ENCODE results near the gene ABI3BP. TPM values are rescaled to one million over a fixed set of nuclear protein-coding genes. Genes with fewer than 3 reads are reported as not detected.

The ABI3BP gene
- total and polyA plus RNA-seq, 2 experiments from 2014 or later, result 0.42 to 0.57 TPM

GRCh38 chr3:100877286-100877685 is 115.9 kb downstream of the ABI3BP start:
- no peaks in the 10 kb centered on the region for H3K36me3 Mint-ChIP-seq (ENCODE audit: low read depth)
- Histone ChIP-seq H3F3A (replicated peaks; ENCODE audit: low read depth) (no peaks in the 10 kb centered on the region), H3K9me2 (ENCODE audit: insufficient read depth) (no peaks in the 10 kb centered on the region), H3K27me3 (ENCODE audit: insufficient read depth) (no peaks in the 10 kb centered on the region), H3K4me3 (no peak overlapping the region), H3K27ac (ENCODE audit: low read depth) (no peak overlapping the region), H3K79me2 (replicated peaks; ENCODE audit: insufficient read depth) (no peaks in the 10 kb centered on the region), H2AFZ (no peak overlapping the region), H4K20me1 (replicated peaks; ENCODE audit: insufficient read depth) (no peaks in the 10 kb centered on the region), H3K36me3 (ENCODE audit: insufficient read depth) (no peaks in the 10 kb centered on the region), H3K4me2 (no peak overlapping the region), H3K4me1 (ENCODE audit: insufficient read depth) (no peaks in the 10 kb centered on the region)
- H3K9me3 Mint-ChIP-seq, result no peaks in the 10 kb centered on the region
- H3K4me1 Mint-ChIP-seq, result no peaks in the 10 kb centered on the region
- no peak for TF ChIP-seq JUNB (IDR thresholded peaks at IDR 0.05; ENCODE audit: unreplicated experiment)
- H3K27ac Mint-ChIP-seq, result no peak overlapping the region
- DNase-seq (ENCODE audit: low spot score) (no peak), ATAC-seq (no peak)
- H3K27me3 Mint-ChIP-seq (ENCODE audit: insufficient read depth, low read depth, poor library complexity), result peaks cover 1% of the 10 kb centered on the region
- H3K4me3 Mint-ChIP-seq, result no peak overlapping the region

- Mint-ChIP-seq H3K4me1 (no peaks in the 10 kb centered on the region), H3K27me3 (ENCODE audit: insufficient read depth, low read depth, poor library complexity) (peaks cover 1% of the 10 kb centered on the region), H3K27ac (no peak overlapping the region), H3K36me3 (ENCODE audit: low read depth) (no peaks in the 10 kb centered on the region), H3K9me3 (no peaks in the 10 kb centered on the region), H3K4me3 (no peak overlapping the region)
- no peak for DNase-seq (ENCODE audit: low spot score)
- H4K20me1 ChIP-seq (replicated peaks; ENCODE audit: insufficient read depth), result no peaks in the 10 kb centered on the region
- no peak for ATAC-seq
- TF ChIP-seq ETS1 (IDR thresholded peaks at IDR 0.05) (no peak), STAT1 (IDR thresholded peaks at IDR 0.05; ENCODE audit: unreplicated experiment) (no peak), EZH2 (IDR thresholded peaks at IDR 0.05; ENCODE audit: low read depth, unreplicated experiment) (no peak), ZNF114 (CRISPR knock-in tag; IDR thresholded peaks at IDR 0.05) (no peak), ZNF331 (CRISPR knock-in tag; IDR thresholded peaks at IDR 0.05; ENCODE audit: low read depth) (no peak), CREB1 (CRISPR knock-in tag; IDR thresholded peaks at IDR 0.05; ENCODE audit: low read depth) (no peak), NANOG (IDR thresholded peaks at IDR 0.05; ENCODE audit: borderline replicate concordance) (no peak)
- no peaks in the 10 kb centered on the region for H3K27me3 ChIP-seq (ENCODE audit: insufficient read depth)
- no peaks in the 10 kb centered on the region for H3K4me1 ChIP-seq (ENCODE audit: insufficient read depth)
- no peaks in the 10 kb centered on the region for H3K79me2 ChIP-seq (replicated peaks; ENCODE audit: insufficient read depth)
- no peak overlapping the region for H3K4me2 ChIP-seq
- H3K27ac ChIP-seq (ENCODE audit: low read depth), result no peak overlapping the region
- H3K9me2 ChIP-seq (ENCODE audit: insufficient read depth), result no peaks in the 10 kb centered on the region
- no peaks in the 10 kb centered on the region for H3K36me3 ChIP-seq (ENCODE audit: insufficient read depth)
- H3F3A ChIP-seq (replicated peaks; ENCODE audit: low read depth), result no peaks in the 10 kb centered on the region
- H2AFZ ChIP-seq, result no peak overlapping the region
- no peak overlapping the region for H3K4me3 ChIP-seq
These were observed 118.0 kb downstream of the ABI3BP start for GRCh38 chr3:100875239-100875638.

GRCh38 chr3:100873611-100874010 is 119.6 kb downstream of the ABI3BP start:
- H3K79me2 ChIP-seq (replicated peaks; ENCODE audit: insufficient read depth), result no peaks in the 10 kb centered on the region
- H3K4me1 ChIP-seq (ENCODE audit: insufficient read depth), result peaks cover 5% of the 10 kb centered on the region; the same call in 1 of the 2 replicates
- Mint-ChIP-seq H3K27me3 (ENCODE audit: insufficient read depth, low read depth, poor library complexity) (no peaks in the 10 kb centered on the region), H3K27ac (no peak overlapping the region), H3K4me1 (peaks cover 4% of the 10 kb centered on the region), H3K4me3 (no peak overlapping the region), H3K36me3 (ENCODE audit: low read depth) (no peaks in the 10 kb centered on the region), H3K9me3 (no peaks in the 10 kb centered on the region)
- H3K9me2 ChIP-seq (ENCODE audit: insufficient read depth), result no peaks in the 10 kb centered on the region
- no peaks in the 10 kb centered on the region for H4K20me1 ChIP-seq (replicated peaks; ENCODE audit: insufficient read depth)
- no peak overlapping the region for H3K4me2 ChIP-seq
- ATAC-seq (no peak), DNase-seq (ENCODE audit: low spot score) (no peak)
- H3K36me3 ChIP-seq (ENCODE audit: insufficient read depth), result no peaks in the 10 kb centered on the region
- H2AFZ ChIP-seq, result no peak overlapping the region
- H3F3A ChIP-seq (replicated peaks; ENCODE audit: low read depth), result no peaks in the 10 kb centered on the region
- no peak overlapping the region for H3K4me3 ChIP-seq
- H3K27ac ChIP-seq (ENCODE audit: low read depth), result no peak overlapping the region
- no peaks in the 10 kb centered on the region for H3K27me3 ChIP-seq (ENCODE audit: insufficient read depth)
- no peak for TF ChIP-seq ETS1 (IDR thresholded peaks at IDR 0.05)
- no peak for TF ChIP-seq CTCF (conservative IDR thresholded peaks at IDR 0.05; ENCODE audit: low read depth in 2 of 2)
- no peak for TF ChIP-seq NANOG (IDR thresholded peaks at IDR 0.05; ENCODE audit: borderline replicate concordance)
- TF ChIP-seq EZH2phosphoT487 (IDR thresholded peaks at IDR 0.05; ENCODE audit: unreplicated experiment), result no peak
- TF ChIP-seq REST (IDR thresholded peaks at IDR 0.05; ENCODE audit: unreplicated experiment), result no peak
- no peak for TF ChIP-seq POLR2AphosphoS5 (IDR thresholded peaks at IDR 0.05; ENCODE audit: low read depth)
- no peak for TF ChIP-seq STAT1 (IDR thresholded peaks at IDR 0.05; ENCODE audit: unreplicated experiment)
- no peak for TF ChIP-seq JUNB (IDR thresholded peaks at IDR 0.05; ENCODE audit: unreplicated experiment)
- no peak for TF ChIP-seq ZNF114 (CRISPR knock-in tag; IDR thresholded peaks at IDR 0.05)
- TF ChIP-seq EZH2 (IDR thresholded peaks at IDR 0.05; ENCODE audit: low read depth, unreplicated experiment), result no peak

Data from GM23338 (cell line).